K562 (cell line): ENCODE results near the gene PTPRG.

Experiments used
- ARHGAP35 ChIP-seq: fragments of 450-650 bp; IDR thresholded peaks from 2 replicates; pipeline ENCODE4 v1.6.1; 2018; ENCODE audit not compliant: partially characterized antibody
- BACH1 ChIP-seq: fragments of 200-800 bp; sonication (Bioruptor generic); IDR thresholded peaks from 2 replicates; pipeline ENCODE4 v1.6.1; 2016; ENCODE audit warnings: missing genetic modification characterization, missing compliant biosample characterization
- BRF1 ChIP-seq: IDR thresholded peaks from 3 replicates; pipeline ENCODE4 v1.6.1; 2011; ENCODE audit warnings: borderline replicate concordance, mild to moderate bottlenecking; ENCODE audit not compliant: insufficient read length; ENCODE audit errors: extremely low read depth
- CTCF ChIP-seq, 3 experiments: IDR thresholded peaks in 2 of 3; conservative IDR thresholded peaks in 1 of 3; 2 replicates each; pipeline ENCODE4 v1.5.1; 2011 to 2012; ENCODE audit warnings: low read length in 3 of 3, mild to moderate bottlenecking in 3 of 3, control low read depth in 2 of 3, improper control_type of control experiment in 1 of 3, inconsistent platforms in 1 of 3, low read depth in 1 of 3, mixed read lengths in 1 of 3, moderate library complexity in 1 of 3; ENCODE audit not compliant: insufficient read depth in 2 of 3
- ESRRA ChIP-seq: fragments of 450-650 bp; IDR thresholded peaks from 2 replicates; pipeline ENCODE4 v1.6.1; 2014; ENCODE audit warnings: low read depth, mild to moderate bottlenecking, moderate library complexity, borderline replicate concordance
- EZH2 ChIP-seq: IDR thresholded peaks from 2 replicates; pipeline ENCODE4 v1.6.1; 2012; ENCODE audit warnings: low read depth, mild to moderate bottlenecking, inconsistent platforms, low read length, borderline replicate concordance
- FOXJ3 ChIP-seq: sonication (generic); formaldehyde crosslinking; IDR thresholded peaks from 2 replicates; pipeline ENCODE4 v1.4.0; 2020; ENCODE audit warnings: mild to moderate bottlenecking, missing genetic modification reagents
- HDAC2 ChIP-seq: fragments of 450-650 bp; IDR thresholded peaks from 2 replicates; pipeline ENCODE4 v1.6.1; 2016; ENCODE audit warnings: mild to moderate bottlenecking
- MTA3 ChIP-seq: fragments of 450-650 bp; formaldehyde crosslinking; IDR thresholded peaks from 2 replicates; pipeline ENCODE4 v1.6.1; 2017; ENCODE audit warnings: mild to moderate bottlenecking, borderline replicate concordance
- SMC3 ChIP-seq: conservative IDR thresholded peaks from 2 replicates; pipeline ENCODE4 v1.6.1; 2011; ENCODE audit warnings: low read depth, low read length, improper control_type of control experiment; ENCODE audit not compliant: insufficient read depth
- SREBF1 ChIP-seq: fragments of 150-350 bp; IDR thresholded peaks from 2 replicates; pipeline ENCODE4 v1.6.1; 2014; ENCODE audit warnings: antibody characterized with exemption, low read depth, low read length, borderline replicate concordance
- TEAD4 ChIP-seq, 2 experiments: sonication (generic) in 1 of 2; formaldehyde crosslinking in 1 of 2; IDR thresholded peaks; 2 replicates each; pipeline versions ENCODE4 v1.6.1 to v1.8.0; 2012 to 2022; ENCODE audit warnings: borderline replicate concordance in 1 of 2, inconsistent platforms in 1 of 2, low read length in 1 of 2, mild to moderate bottlenecking in 1 of 2, missing genetic modification reagents in 1 of 2
- ZNF561 ChIP-seq: fragments of 450-650 bp; formaldehyde crosslinking; conservative IDR thresholded peaks from 2 replicates; pipeline ENCODE4 v1.4.0; 2020; ENCODE audit warnings: mild to moderate bottlenecking, moderate library complexity

GRCh38 chr3:62260655-62261054 lies 699.3 kb downstream of the PTPRG start:
- no peak for TF ChIP-seq ESRRA
- no peak for TF ChIP-seq MTA3
- no peak for TF ChIP-seq SMC3
- no peak for TF ChIP-seq BRF1
- no peak for TF ChIP-seq EZH2
- TF ChIP-seq CTCF (IDR thresholded peaks at IDR 0.05 in 2 of 3, conservative IDR thresholded peaks at IDR 0.05 in 1 of 3; ENCODE audit: insufficient read depth in 2 of 3, low read depth in 1 of 3, low read length in 3 of 3) = no peak
- no peak for TF ChIP-seq SREBF1
- no peak for TF ChIP-seq ARHGAP35
- no peak for TF ChIP-seq BACH1 (tag)
- no peak for TF ChIP-seq FOXJ3 (CRISPR knock-in tag)
- no peak for TF ChIP-seq ZNF561 (CRISPR knock-in tag)
- no peak for TF ChIP-seq HDAC2
- no peak for TF ChIP-seq TEAD4 (IDR thresholded peaks at IDR 0.05; ENCODE audit: low read length)
- no peak for TF ChIP-seq TEAD4 (CRISPR knock-in tag; IDR thresholded peaks at IDR 0.05; ENCODE audit: borderline replicate concordance)
